IPS-NIHi11 (cell line): ENCODE results near the gene GUCA1C.

Experiments
- DNase-seq: peaks from one replicate; pipeline ENCODE4 v3.0.0; 2012; ENCODE audit warnings: mixed read lengths, low spot score

Gene GUCA1C

GRCh38 chr3:108907194-108907593, 46.5 kb downstream of the GUCA1C start:
- no peak for DNase-seq

GRCh38 chr3:108899530-108899929, 54.1 kb downstream of the GUCA1C start:
- no peak for DNase-seq

- no peak for DNase-seq
These were observed 55.8 kb downstream of the GUCA1C start for GRCh38 chr3:108897883-108898282.

GRCh38 chr3:108894981-108895380, 58.7 kb downstream of the GUCA1C start:
- DNase-seq = no peak

GRCh38 chr3:108891833-108892232, 61.8 kb downstream of the GUCA1C start:
- DNase-seq = no peak

- no peak for DNase-seq
These were observed 65.9 kb downstream of the GUCA1C start for GRCh38 chr3:108887777-108888176.

- no peak for DNase-seq
These were observed 66.6 kb downstream of the GUCA1C start for GRCh38 chr3:108887121-108887520.

- DNase-seq = no peak
These were observed 70.3 kb downstream of the GUCA1C start for GRCh38 chr3:108883373-108883772.

- no peak for DNase-seq
These were observed 70.9 kb downstream of the GUCA1C start for GRCh38 chr3:108882762-108883161.

GRCh38 chr3:108879915-108880314, 73.8 kb downstream of the GUCA1C start:
- no peak for DNase-seq

- DNase-seq = no peak
These were observed 75.8 kb downstream of the GUCA1C start for GRCh38 chr3:108877901-108878300.

- DNase-seq = no peak
These were observed 89.9 kb downstream of the GUCA1C start for GRCh38 chr3:108863799-108864135.

GRCh38 chr3:108862865-108863798, 90.5 kb downstream of the GUCA1C start:
- no peak for DNase-seq

GRCh38 chr3:108861401-108861800, 92.3 kb downstream of the GUCA1C start:
- no peak for DNase-seq
